Measurements from ENCODE around the gene CHD9NB.

The CHD9NB gene

DNA sequence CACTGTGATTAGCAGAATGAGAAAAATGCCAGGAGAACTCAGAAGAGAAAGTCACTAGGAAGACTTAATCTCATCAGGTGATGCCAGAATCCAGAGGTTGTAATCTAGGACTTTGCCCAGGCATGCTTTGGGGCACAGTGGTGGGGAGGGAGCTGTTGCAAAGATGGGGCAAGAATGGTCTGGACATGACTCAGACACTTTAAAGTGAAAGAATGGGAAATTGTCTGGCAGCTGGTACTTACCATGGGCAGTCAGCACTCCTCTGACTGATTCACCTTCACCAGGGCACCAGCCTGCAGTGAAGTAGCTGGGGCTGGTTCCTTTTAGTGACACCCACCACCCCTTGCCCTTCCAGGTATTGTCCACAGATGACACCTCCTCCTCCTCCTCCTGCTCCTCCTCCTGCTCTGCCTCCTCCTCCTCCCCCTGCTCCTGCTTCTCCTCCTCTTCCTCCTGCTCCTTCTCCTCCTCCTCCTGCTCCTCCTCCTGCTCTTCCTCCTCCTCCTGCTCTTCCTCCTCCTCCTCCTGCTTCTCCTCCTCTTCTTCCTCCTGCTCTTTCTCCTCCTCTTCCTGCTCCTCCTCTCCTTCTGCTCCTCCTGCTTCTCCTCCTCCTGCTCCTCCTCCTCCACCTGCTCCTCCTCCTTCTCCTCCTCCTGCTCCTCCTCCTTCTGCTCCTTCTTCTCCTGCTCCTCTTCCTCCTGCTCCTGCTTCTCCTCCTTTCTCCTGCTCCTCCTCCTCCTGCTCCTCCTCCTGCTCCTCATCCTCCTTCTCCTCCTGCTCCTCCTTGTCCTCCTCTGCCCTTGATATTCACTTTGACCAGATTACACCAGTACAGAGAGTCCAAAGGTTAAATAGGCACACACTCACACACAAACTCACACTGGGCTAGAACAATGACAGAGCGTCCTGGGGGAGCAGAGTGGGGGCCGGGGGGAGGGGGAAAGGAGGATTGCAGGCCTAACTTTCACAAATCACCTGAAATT lies at the start of gene CHD9NB:
Gene CHD9NB, minus strand, starts transcription at position 379 of the 983 bp plus-strand sequence. CDS start 8,739 bp downstream, outside the sequence.
- peak; percentile 17 for DNase-seq

DNA sequence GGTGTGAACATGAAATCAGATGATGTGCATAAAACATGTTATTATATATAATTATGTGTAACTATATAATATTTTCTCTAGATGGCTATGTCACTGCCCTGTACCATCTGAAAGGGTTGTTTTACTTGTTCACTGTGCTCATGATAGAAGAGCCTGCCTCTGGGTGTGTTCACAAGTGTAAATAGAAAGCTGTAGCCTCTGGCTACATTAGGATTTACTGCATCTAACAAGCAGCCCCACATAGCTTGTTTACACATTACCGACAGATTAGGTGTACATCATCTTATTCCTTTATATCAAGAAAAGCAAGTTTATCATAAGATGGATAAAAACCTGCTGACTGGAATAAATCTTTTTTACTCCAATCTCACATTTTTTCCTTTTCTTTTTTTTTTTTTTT lies 48.2 kb upstream of the CHD9NB start:
- no peak for DNase-seq

DNA sequence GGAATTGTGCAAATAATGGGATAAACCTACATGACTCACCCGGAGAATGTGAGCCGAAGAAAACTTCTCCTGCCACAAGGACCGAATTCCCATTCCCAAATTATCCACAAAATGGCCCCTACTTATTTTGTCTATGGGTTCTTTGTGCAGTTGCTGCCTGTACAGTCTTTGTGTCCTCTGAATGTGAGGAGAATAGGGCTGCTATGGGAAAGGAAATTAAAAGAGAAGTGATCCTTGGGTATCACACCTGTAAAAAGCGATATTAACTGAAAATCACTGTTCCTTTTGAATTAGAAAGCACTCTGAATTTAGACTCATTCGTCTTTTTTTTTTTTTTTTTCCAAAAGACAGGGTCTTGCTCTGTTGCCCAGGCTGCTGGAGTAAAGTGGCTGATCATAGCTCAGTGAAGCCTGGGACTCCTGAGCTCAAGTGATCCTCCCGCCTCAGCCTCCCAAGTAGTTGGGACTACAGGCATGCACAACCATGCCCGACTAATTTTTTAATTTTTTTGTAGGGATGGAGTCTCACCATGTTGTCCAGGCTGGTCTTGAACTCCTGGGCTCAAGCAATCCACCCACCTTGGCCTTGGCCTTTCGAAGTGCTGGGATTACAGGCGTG lies 47.5 kb upstream of the CHD9NB start:
- DNase-seq, result no peak

DNA sequence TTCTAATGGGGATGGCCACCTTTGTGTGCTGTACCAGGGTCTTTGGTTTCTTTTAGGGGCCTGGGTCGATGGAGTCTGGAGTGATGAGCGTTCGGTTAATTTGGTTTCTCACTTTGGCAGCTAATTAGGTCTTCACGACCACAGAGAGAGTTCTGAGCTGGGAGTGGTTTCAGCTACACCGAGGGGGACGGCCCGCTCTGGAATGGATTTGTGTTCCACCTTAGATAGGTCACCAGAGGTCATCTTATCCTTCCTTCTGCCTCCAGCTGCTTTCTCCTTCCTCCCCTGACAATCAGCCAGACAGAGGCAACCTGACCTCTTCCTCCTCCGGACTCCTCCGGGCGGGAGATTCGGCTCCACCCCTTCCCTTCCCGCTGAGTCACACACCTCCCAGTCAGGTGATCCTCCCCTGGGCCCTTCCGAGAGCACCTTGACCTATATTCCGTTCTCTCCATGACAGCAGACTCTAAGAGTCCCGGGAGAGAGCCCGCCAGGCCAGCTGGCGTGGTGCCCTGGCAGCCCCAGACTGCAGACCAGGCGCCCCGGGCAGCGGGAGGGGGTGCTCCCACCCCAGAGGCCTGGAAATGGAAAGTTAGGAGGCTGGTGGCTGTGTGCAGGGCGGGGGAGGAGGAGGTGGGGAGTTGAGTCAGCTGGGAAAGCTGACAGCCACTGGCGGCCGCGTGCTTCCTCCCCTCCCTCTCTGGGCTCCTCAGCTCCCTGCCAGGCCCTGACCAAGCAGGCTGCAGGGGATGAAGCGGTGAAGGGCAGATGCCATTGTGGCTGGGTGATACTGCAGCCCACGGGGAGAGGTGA lies 46.8 kb upstream of the CHD9NB start:
- peak; percentile 86 for DNase-seq

DNA sequence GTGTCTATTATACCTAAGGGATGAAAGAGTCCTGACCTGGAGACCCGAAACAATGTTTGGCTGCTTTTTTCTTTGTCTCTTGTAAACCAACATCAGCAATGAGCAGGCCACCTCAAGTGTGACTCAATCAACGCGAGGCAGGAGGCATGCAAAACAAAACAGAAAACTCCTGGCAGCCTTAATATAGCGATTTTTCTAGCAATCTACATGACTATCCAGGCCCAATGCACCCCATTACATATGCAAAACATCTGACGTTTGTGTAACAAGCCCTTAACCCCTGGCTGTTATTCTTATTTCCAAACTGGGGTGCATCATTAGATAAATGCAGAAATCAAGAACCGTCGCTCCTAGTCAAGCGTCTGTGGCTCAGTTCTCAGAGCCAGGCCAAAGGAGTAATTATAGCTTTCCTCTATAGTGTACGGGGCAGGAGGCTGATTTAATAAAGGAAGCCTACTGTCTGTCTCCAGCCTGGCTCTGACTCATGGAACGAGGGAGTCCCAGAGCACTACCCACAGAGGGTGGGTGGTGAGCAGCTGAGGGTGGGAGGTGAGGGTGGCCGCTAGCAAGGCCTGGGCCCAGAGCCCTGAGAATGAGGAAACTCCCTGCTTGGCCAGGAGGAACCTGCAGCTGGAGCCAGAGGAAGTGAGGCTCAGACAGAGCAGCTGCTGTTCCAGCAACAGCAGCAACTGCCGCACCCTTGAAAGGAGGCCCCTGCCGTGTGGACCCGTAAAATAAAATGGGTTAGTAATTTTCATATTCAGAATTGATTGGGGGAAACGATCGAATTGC lies 46.0 kb upstream of the CHD9NB start:
- DNase-seq, result peak; percentile 80

DNA sequence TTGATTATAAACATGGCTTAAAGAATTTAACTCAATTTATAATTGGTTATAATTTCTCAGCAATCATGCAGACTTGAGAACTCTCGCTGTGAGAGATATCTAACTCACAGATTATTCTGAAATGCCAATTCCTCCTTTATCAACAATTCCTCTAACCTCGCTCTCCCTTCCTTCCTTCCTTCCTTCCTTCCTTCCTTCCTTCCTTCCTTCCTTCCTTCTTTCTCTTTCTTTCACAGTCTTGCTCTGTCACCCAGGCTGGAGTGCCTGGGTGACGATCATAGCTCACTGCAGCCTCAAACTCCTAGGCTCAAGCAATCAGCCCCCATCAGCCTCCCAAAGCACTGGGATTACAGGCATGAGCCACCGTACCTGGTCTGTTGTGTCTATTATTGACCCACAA lies 44.5 kb upstream of the CHD9NB start:
- DNase-seq, result no peak

DNA sequence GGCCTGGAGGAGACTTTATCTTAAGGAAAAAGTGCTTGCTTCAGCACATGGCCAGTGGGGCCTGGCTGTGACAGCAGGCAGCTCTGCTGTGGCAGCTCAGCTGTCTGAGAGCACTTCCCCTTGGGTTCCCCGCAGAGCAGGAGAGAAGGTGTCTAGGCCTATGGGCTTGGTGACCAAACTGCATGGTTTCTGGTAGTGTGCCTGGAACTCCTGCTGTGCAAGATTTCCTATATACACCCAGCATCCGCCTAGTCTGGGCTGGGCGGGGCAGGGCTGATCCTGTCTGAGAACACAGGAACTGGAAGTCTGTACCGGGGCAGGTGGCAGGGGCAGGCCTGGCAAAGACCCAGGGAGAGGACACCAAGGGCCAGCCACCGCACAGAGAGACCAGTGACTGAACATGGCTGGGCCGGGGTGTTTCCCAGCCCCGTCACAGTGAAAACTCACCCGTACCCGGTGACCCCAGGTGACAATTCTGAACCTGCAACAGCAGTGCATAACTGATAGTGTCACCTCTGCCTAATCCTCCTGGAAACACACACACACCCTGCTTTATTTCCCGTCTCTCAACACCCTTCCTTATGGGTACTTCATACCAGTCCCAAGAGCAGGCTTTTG lies 41.4 kb upstream of the CHD9NB start:
- no peak for DNase-seq

DNA sequence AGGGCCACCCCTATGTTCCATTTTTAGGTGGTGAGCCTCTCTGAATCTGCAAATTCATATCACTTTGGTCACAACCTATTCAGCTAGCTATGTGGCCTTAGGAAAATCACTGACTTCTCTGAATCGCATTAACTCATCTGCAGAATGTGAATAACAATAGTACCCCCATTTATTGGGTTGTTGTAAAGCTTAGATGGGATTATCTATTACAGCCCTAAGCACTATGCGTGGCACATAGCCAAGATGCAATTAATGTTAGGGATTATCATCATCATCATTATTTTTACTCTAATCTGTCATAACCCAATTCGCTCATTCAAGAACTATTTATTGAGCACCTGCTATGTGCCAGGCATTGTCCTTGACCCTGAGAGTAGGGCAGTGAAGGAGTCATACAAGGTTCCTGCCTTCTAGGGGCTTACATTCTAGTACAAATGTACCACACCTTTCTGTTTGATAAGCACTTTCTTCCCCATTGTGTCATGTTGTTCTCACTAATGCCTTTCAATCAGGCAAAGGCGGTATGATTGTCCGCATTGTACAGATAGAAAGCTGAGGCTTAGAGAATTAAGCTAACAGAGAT lies 40.6 kb upstream of the CHD9NB start:
- DNase-seq, result no peak

DNA sequence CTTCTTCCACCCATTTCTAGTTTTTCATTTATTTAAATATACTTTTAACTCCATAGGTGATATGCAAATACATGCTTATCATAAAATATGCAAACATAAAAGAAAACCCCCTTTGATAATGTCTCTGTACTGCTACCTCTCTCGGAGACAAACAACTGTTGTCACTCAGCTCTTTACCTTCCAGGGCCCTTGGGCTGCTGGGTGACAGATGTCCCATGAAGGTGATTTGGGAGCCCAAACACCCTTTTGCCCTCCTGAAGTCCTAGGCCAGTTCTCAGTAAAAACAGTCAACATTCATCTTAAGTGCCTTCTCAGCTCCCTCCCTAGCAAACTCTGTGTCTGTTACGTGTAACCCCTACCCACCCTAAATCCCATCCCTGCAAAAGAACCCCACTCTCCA lies 39.6 kb upstream of the CHD9NB start:
- no peak for DNase-seq

DNA sequence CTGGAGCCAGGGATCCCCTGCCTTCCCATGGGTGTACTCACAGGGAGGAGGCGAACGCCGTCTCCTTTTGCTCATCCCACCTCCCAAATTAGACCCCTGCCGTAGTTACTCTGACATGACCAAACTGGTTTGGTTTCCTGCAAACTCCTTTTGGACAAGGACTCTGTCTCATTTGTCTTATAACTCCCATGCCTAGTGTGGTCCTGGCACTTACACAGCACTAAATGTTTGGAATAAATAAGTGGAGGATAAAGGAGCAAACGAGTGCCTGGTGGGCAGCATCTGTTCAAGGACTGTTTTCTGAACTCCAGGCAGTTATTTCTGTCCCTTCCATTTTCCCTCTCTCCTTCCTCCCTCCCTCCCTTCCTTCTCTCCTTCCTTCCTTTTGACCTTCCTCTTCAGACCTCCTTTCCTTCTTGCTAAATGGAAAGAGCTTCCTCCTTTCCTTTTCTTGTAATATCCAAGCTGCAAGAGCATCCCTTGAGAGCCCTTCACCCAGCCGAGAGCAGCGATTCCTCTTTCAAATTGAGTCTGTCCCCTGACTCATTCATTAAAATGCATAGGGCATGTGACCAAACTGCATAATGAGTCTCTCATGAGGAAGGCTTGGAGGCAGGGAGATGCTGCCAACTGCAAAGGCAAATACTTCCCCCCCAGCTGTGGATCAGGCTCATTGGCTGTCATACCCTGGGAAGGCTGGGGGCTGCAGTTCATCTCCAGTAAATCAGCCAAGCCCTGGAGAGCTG lies 38.9 kb upstream of the CHD9NB start:
- peak; percentile 1 for DNase-seq

DNA sequence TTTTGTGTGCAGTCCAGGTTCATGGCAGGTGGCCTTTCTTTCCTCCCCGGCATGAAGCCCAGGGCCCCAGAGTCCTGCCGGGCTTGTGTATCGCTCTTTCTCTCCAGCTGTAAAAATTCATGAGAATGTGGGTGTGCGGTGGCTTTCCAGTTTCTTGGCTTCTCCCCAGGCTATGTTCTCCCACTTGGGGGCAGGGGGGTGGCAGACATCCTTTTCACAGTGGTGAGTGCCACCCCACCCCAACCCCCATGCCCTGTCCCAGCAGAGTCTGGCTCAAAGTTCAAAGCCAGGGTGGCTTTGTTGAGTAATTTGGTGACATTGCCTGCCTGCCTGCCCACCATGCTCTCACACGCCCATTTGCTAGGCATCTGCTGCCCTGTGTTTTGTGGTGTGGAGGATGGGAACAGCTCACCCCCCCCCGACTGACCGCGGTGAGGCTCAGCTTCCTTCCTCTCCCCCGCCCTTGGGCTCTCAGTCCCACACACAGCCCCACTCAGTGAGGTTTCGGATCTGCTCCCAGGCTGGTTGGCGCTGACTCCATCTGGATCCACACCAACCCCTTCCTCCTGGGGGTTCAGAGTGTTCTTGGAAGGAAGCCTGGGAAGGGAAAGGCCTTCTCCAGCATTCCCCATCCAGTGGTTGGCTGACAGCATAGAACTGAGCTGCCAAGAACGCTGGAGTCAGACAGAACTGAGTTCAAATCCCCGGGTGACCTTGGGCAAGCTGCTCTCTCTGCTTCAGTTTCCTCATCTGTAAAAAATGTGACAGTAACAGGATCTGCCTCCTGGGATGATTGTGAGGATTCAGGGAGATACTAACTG lies 38.1 kb upstream of the CHD9NB start:
- DNase-seq, result peak; percentile 21

DNA sequence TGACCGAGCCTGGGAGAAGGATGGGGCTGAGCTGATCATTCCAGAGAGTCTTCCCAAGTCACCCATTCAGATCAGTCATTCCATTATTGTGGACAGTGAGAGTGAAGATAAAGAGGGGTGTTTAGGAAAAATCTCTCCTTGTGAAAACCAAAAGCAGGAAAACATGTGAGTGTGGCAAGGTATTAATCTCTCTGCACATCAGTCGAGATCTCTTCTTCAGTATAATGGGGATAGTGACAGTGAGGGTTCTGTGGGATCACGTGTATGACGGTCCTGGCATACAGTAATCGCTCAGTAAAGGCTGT lies 37.5 kb upstream of the CHD9NB start:
- no peak for DNase-seq

DNA sequence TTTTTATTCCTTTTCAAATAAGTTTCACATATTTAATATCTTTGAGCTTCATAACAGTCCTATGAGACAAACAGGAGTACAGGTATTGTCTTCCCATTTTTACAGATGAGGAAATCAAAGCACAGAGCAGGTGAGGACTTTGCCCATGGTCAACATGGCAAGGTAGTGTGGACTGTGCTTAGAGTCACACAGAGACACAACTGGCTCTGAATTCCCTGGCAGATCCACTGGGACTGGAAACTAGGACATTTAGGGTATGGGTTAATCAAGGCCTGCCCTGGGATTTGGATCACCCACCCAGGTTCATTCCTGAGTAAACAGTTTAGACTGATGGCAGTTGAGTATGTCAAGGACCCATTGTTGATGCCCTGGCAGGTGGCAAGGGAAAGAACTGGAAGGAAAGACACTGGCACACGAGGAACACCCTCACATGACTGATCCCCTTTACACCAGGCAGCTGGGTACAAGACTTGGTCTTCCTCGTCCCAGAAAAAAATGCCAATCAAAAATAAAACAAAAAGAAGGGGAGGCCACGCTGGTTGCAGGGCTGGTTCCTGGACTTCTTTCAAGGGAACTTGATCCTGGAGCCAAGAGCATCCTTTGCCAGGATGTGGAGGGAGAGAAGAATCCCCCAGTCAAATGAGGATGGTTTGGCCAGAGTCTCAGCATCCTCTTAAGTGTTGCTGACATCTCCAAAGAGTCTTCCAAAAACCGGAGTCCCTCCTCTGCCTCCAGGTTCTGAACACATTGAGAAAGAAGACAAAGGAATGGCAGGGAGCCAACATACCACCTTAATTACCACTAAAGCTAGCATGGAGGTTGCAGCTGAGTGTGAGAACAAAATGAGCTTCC lies 37.0 kb upstream of the CHD9NB start:
- DNase-seq, result no peak

DNA sequence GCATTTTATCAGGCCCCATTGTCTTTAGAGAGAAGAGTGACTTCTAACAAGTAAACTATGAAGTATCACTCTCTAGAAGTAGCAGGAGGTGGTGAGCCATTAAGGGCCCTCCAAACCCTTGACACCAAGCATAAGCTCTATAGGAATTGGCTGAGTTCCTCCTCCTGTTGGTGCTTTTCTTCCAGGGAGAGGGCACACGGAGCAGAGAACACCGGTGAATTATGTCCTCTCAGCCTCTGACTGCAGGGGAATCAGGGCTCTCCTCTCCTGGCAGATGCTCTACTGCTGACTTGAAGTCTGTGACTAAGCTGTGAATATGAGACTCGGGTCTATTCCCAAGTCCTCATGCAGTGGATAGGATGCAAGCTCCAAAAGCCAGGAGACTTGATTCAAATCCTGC lies 34.4 kb upstream of the CHD9NB start:
- DNase-seq, result no peak

DNA sequence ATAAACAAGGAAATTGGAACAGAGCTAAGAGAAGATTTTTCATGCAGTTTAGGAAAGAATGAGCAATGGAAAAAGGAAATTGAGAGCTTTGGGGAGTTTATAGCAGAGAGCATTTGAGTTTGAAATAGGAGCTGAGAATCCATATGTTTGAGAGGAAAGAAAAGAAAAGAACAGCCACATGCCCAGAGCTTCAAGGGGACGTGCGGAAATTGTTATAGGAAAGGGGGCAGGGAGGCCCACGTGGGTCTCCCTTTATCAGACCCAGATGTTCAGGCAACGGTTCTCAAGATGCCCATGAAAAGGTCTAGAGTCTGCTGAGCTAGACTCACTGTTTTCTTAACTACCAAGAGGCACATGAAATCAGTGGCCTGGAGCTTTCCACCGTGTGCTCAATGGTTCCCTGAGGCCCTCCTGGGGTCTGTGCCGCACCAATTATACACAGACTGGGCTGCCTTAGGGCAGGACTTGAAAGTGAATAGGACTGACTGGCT lies 33.3 kb upstream of the CHD9NB start:
- DNase-seq, result no peak

DNA sequence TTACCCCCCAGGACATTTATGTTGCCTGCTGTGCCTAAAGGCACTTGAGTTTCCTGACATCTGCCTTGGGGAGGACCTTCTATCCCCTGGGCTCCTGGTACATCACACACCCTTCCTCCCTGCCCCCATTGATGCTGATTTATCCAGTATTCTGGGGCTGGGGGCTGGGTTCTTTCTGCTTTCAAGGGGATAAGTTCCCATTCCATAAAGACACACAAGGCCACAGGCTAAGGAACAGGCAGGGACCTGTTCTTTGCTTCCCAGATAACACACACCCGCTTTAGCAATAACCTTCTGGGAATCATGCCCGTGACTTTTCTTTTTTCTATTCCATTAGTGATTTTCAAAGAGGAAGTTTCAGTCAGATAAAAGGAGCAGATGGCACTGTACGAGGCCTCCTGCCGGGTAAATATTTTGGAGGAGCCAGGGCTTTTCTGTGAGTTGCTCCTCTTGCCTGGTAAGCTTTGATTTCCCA lies 32.7 kb upstream of the CHD9NB start:
- peak; percentile 4 for DNase-seq

DNA sequence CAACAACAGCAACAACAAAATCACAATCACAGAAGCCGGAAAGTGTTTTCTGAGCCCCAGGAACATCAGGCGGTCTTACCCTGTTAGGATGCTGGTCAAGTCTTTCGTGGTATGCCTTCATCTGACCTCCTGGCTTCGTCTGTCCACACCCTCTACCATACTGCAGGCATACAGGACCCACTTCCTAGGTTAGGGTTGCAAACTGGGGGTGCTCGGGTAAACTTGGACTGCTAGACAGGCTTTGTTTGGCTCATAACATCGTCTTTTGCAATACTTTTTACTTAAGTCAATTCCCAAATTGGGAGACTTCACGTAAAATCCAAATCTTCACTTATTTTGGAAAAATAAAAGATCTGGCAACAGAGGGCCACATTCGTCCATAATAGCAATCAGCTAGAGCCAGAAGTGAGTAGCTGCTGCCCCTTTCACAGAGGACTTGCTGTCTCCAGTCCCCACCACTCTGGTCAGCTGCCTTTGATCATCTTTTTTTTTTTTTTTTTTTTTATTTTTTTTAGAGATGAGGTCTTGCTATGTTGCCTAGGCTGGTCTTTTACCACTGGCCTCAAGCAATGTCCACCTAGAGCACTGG lies 32.1 kb upstream of the CHD9NB start:
- no peak for DNase-seq

DNA sequence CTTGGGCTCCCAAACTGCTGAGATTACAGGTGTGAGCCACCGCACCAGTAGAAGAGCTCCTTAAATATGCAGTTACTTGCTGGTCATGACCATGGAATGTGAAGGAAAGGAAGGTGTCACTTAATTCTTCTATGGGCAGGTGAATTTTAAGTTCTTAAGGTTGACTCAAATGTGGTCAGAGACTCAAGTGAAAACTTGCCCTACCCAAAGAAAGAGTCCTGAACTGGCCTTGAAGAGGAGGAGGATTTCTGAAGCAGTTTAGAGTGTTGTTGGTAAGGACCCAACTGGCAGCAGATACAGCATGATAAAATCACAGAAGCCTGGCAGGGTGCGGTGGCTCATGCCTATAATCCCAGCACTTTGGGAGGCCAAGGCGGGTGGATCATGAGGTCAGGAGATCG lies 31.4 kb upstream of the CHD9NB start:
- no peak for DNase-seq

DNA sequence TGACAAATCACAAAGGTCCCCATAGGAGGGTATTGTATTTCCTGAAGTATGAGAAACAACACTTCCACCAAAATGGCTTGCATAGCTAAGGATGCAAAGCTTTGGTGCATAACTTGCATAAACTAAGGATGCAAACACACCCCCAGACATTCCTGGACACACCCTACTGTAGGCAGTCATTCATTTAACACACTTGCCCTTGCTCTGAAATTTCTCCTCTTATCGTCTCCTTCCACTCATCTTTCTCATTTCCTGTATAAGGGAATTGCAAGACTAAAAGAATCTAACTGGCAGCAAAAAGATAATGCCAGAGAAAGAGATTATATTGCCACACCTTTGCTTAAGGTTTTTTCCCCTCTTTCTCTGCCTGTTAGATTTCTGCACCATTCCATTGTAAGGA lies 30.4 kb upstream of the CHD9NB start:
- DNase-seq, result no peak

Data from OCI-M1 (cell line).